Activated CD4-positive, alpha-beta T cell treated with anti-CD3 and anti-CD28 coated beads for 36 hours (primary cell): ENCODE measurements around the gene KCNH5. TPM values are rescaled to one million over a fixed set of nuclear protein-coding genes. Genes with fewer than 3 reads are reported as not detected.

Experiments used
- ATAC-seq: fragments of 200-7000 bp; cut with Tn5 transposase; one replicate; pipeline ENCODE4 v1.10.0; 2021; ENCODE audit warnings: mild to moderate bottlenecking, moderate library complexity
- CTCF ChIA-PET: fragments of 350-600 bp; sonication (Branson Sonifier 250); formaldehyde crosslinking; loops from one replicate; lab custom pipeline; 2021; ENCODE audit warnings: antibody characterized with exemption; lab: Charles Lee
- POLR2A ChIA-PET: fragments of 350-600 bp; sonication (Branson Sonifier 250); formaldehyde crosslinking; loops from one replicate; lab custom pipeline; 2021; ENCODE audit warnings: antibody characterized with exemption, inconsistent platforms; lab: Charles Lee
- DNase-seq: peaks from one replicate; pipeline ENCODE4 v3.0.0-alpha.2; 2020
- H3K27ac Mint-ChIP-seq: one replicate; pipeline ENCODE4 v1.8.0; 2021; ENCODE audit warnings: mixed read lengths
- H3K27me3 Mint-ChIP-seq: one replicate; pipeline ENCODE4 v1.8.0; 2021; ENCODE audit warnings: mixed read lengths
- H3K36me3 Mint-ChIP-seq: one replicate; pipeline ENCODE4 v1.8.0; 2021; ENCODE audit warnings: low read depth, mixed read lengths
- H3K4me1 Mint-ChIP-seq: one replicate; pipeline ENCODE4 v1.8.0; 2021; ENCODE audit warnings: mixed read lengths
- H3K4me3 Mint-ChIP-seq: one replicate; pipeline ENCODE4 v1.8.0; 2021; ENCODE audit warnings: mild to moderate bottlenecking, moderate library complexity, mixed read lengths
- H3K9me3 Mint-ChIP-seq: one replicate; pipeline ENCODE4 v1.8.0; 2021; ENCODE audit warnings: low read depth, mixed read lengths
- intact Hi-C, 2 experiments: fragments of 100-400 bp; cut with DNase I in 1 of 2; cut with micrococcal nuclease in 1 of 2; formaldehyde crosslinking; loops; one replicate each; pipeline versions ENCODE4 v1.14.2 to v1.15.1; 2022 to 2024; cut with DNase I, micrococcal nuclease
- total RNA-seq, 2 experiments: library from RNA; stranded (reverse); gene quantifications; one replicate each; pipeline ENCODE4 v1.2.3, GENCODE V29; 2021

The KCNH5 gene
- total RNA-seq, 2 experiments from 2014 or later, result not detected

DNA sequence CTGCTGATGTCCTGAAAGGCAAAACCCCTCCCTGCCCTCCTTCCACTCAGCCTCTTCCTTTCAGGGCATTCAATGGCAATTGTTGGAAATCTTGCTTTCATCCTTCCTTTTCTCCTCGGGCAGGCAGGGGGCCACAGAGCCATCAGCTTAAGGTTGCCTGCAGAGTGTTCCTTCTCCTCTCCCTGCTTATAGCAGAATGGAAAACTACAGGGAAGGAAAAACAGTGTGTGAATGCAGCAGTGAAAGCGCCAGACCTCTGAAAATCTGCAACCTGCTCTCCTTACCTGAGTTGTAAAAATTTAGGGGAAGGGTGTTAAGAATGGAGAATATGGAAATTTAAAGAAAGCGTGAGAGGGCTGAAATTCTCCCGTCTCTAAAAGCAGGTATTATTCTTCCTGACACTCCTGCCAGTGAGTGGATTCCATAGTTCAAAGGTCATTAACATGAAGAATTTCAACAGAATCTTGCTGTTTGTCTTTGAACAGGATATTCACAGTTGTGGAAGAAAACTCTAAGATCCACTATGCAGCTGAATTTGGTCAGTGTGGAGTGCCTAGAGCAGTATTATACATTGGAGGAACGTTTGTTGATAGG lies 348.8 kb downstream of the KCNH5 start:
- Mint-ChIP-seq H3K27ac (no peak overlapping the region), H3K4me1 (no peaks in the 10 kb centered on the region), H3K9me3 (peaks cover 2% of the 10 kb centered on the region), H3K36me3 (no peaks in the 10 kb centered on the region), H3K4me3 (no peak overlapping the region), H3K27me3 (no peaks in the 10 kb centered on the region)
- ChIA-PET CTCF (no interaction called here), POLR2A (no interaction called here)
- ATAC-seq, result no peak
- intact Hi-C loops, result no loop called here
- no peak for DNase-seq

DNA sequence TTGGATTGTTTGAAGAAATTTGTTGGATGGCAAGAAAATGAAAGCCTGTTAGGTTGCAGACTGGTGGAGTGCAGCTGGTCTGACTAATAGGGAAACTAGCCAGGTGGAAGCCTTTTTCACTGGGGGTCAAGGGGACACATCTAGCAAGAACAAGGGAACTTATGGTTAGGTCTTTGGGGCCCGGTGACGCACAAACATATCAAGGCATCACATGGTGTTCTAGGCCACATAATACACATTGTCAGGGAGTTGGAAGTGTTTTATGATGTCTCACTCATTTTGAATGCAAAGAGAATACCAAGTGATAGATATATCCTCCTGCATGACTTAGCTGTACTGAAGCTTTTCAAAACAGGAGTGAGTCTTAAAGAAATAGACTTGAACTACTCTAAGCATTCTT lies 351.2 kb downstream of the KCNH5 start:
- intact Hi-C loops, result no loop called here
- DNase-seq (no peak), ATAC-seq (no peak)
- no peaks in the 10 kb centered on the region for H3K9me3 Mint-ChIP-seq
- ChIA-PET CTCF (no interaction called here), POLR2A (no interaction called here)
- no peak overlapping the region for H3K27ac Mint-ChIP-seq
- no peak overlapping the region for H3K4me3 Mint-ChIP-seq
- no peaks in the 10 kb centered on the region for H3K27me3 Mint-ChIP-seq
- H3K4me1 Mint-ChIP-seq, result no peaks in the 10 kb centered on the region
- H3K36me3 Mint-ChIP-seq, result no peaks in the 10 kb centered on the region

DNA sequence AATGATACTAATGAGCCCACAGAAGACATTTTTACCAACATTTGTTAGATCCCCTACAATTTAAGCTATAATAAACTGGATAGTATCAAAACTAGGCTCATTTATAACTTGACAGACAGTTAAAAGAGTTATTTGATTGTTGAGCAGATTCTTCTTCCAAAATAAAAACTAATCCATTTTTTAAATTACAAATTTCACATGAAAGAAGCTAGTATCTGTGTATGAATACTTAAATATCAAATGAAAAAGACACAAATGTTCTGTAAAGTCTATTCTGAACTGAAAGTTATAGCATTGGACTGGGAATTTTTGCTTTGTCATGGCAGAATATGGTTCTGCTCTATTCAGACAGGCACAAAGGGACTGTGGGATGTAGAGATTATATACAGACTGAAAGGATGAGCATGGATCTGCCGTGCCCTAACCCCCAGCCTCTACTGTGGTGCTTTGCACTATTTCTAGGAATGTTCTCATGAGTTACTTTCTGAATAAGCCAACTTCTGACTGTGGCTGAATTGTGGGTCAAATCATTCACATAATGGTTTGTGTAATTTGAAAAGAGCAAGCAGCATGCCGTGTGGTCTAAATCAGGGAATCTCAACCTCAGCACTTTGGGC lies 352.7 kb downstream of the KCNH5 start:
- CTCF ChIA-PET, result interaction anchor here (0.6 kb wide), 1 partner anchor 818 kb away, joined by 3 read pairs; no protein-coding TSS in a partner anchor
- intact Hi-C loops, result no loop called here
- Mint-ChIP-seq H3K9me3 (no peaks in the 10 kb centered on the region), H3K27ac (no peak overlapping the region), H3K36me3 (no peaks in the 10 kb centered on the region), H3K27me3 (no peaks in the 10 kb centered on the region), H3K4me1 (no peaks in the 10 kb centered on the region), H3K4me3 (no peak overlapping the region)
- ATAC-seq (no peak), DNase-seq (no peak)
- POLR2A ChIA-PET, result no interaction called here

DNA sequence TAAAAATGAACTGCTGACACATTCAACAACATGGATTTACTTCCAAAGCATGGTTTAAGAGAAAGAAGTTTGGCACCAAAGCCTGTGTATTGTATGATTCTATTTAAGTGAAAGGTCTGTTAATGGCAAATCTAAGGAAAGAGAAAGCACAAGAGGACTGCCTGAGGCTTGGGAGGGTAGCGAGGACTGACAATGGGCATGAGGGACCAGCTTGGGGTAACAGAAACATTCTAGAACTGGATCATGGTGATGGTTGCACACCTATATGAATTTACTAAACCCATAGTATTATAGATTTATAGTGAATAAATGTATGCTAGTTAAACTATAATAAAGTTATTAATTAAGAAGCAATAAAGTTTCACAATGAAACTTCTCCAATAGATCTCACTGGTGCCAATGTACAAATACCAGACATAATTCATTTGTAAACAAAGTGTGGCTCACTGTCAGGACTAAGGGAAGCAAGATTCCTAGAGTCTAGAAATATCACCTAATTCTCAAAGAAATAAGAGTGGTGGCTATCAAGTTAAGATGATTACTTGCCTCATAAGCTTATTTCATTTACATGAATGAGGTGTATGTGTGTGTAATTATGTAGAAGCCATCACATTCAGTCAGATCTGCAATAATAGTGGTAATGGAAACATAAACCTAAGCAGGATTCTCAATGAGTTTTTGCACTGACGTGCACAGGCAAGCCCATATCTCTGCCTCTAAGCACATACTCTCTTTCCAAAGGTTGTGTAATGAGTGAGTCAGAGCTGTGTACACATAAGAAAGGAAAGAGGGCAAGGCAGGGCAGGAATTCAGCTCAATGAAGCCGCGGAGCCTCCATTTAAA lies 353.4 kb downstream of the KCNH5 start:
- DNase-seq (no peak), ATAC-seq (no peak)
- H3K27ac Mint-ChIP-seq, result no peak overlapping the region
- H3K36me3 Mint-ChIP-seq, result no peaks in the 10 kb centered on the region
- H3K4me1 Mint-ChIP-seq, result no peaks in the 10 kb centered on the region
- H3K4me3 Mint-ChIP-seq, result no peak overlapping the region
- ChIA-PET CTCF (interaction anchor here (0.6 kb wide), 1 partner anchor 819 kb away, joined by 3 read pairs; no protein-coding TSS in a partner anchor), POLR2A (no interaction called here)
- H3K27me3 Mint-ChIP-seq, result no peaks in the 10 kb centered on the region
- intact Hi-C loops, result no loop called here
- H3K9me3 Mint-ChIP-seq, result peaks cover 2% of the 10 kb centered on the region

DNA sequence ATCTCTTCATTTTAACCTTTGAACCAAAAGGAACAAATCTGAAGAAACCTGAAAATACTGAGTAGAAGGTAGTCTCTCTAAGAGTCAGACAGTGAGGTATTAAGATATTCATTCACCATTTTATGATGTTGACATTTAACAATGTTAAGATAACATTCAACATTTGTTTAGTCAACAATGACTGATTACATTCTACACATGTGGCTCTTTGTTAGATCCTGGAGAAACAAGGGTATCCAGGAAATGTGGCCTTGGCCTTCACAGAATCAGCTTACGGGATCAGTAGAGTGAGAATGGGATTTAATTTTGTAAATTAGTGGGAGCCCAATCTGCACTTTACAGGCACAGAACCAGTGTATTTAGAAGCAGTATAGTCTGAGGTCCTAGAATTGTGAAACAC lies 355.5 kb downstream of the KCNH5 start:
- no peaks in the 10 kb centered on the region for H3K36me3 Mint-ChIP-seq
- H3K27me3 Mint-ChIP-seq, result no peaks in the 10 kb centered on the region
- no peak for ATAC-seq
- no peak overlapping the region for H3K4me3 Mint-ChIP-seq
- POLR2A ChIA-PET, result no interaction called here
- intact Hi-C loops, result no loop called here
- no peaks in the 10 kb centered on the region for H3K4me1 Mint-ChIP-seq
- no peak overlapping the region for H3K27ac Mint-ChIP-seq
- H3K9me3 Mint-ChIP-seq, result peaks cover 6% of the 10 kb centered on the region
- no peak for DNase-seq
- CTCF ChIA-PET, result no interaction called here

DNA sequence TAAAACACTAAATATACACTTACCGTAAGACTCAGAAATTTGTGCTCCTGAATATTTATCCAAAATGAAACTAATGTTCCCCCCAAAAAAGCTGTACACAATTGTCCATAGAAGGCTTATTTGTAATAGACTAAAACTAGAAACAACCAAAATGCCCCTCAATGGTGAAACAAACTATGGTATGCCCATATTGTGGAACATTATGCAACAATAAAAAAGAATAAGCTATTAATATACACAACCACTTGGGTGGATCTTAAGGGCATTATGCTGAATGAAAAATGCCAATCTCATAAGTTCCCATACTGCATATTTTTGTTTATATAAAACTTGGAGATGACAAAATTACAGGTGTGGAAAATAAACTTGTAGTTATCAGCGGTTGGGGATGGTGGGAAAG lies 357.4 kb downstream of the KCNH5 start:
- DNase-seq (no peak), ATAC-seq (no peak)
- ChIA-PET CTCF (no interaction called here), POLR2A (no interaction called here)
- no peaks in the 10 kb centered on the region for H3K36me3 Mint-ChIP-seq
- no peaks in the 10 kb centered on the region for H3K27me3 Mint-ChIP-seq
- no peaks in the 10 kb centered on the region for H3K4me1 Mint-ChIP-seq
- H3K27ac Mint-ChIP-seq, result no peak overlapping the region
- H3K4me3 Mint-ChIP-seq, result no peak overlapping the region
- H3K9me3 Mint-ChIP-seq, result peaks cover 6% of the 10 kb centered on the region
- intact Hi-C loops, result no loop called here

DNA sequence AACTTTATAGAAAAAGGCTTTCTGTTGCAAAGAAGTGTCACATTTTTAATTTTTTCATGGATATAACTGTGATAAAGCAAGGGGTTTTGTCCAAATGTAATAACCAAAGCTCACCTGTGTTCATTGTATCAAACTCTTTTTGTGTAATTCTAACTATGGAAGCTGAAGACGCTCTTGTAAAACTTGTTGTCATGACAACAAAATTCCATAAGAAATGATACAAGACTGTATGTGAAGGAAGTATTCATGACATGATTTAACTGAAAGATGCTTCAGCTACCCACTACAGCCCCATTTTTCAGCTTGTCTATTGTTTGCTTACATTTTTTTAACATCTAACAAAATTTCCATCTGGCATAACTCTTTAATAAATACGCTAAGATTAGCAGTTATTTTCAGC lies 360.9 kb downstream of the KCNH5 start:
- Mint-ChIP-seq H3K27ac (no peak overlapping the region), H3K27me3 (no peaks in the 10 kb centered on the region), H3K9me3 (peaks cover 6% of the 10 kb centered on the region), H3K4me1 (no peaks in the 10 kb centered on the region), H3K36me3 (no peaks in the 10 kb centered on the region), H3K4me3 (no peak overlapping the region)
- intact Hi-C loops, result no loop called here
- ATAC-seq (no peak), DNase-seq (no peak)
- ChIA-PET CTCF (interaction anchor here (1.4 kb wide), 1 partner anchor 9 kb away, joined by 4 read pairs; no protein-coding TSS in a partner anchor), POLR2A (no interaction called here)

DNA sequence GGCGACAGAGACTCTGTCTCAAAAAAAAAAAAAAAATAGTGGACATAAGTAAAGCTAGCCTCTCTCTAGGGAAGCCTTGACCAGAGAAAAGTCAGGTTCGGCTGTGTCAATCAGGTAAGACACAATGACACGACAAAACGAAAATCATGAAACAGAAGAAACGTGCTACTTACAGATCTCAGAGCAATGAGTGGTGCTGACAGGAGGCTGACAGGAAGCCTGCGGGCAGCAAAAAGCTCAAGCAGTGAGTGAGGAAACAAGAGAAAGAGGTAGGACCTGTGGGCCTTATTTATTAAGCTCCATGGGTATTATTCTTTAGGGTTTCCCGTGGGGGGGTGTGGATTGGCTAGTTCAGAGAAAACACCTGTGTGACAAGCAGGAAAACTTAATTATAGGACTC lies 363.1 kb downstream of the KCNH5 start:
- POLR2A ChIA-PET, result no interaction called here
- no peak overlapping the region for H3K4me3 Mint-ChIP-seq
- DNase-seq (no peak), ATAC-seq (no peak)
- no peaks in the 10 kb centered on the region for H3K36me3 Mint-ChIP-seq
- H3K27ac Mint-ChIP-seq, result no peak overlapping the region
- H3K27me3 Mint-ChIP-seq, result no peaks in the 10 kb centered on the region
- H3K9me3 Mint-ChIP-seq, result peaks cover 6% of the 10 kb centered on the region
- intact Hi-C loops, result no loop called here
- CTCF ChIA-PET, result no interaction called here
- H3K4me1 Mint-ChIP-seq, result no peaks in the 10 kb centered on the region

DNA sequence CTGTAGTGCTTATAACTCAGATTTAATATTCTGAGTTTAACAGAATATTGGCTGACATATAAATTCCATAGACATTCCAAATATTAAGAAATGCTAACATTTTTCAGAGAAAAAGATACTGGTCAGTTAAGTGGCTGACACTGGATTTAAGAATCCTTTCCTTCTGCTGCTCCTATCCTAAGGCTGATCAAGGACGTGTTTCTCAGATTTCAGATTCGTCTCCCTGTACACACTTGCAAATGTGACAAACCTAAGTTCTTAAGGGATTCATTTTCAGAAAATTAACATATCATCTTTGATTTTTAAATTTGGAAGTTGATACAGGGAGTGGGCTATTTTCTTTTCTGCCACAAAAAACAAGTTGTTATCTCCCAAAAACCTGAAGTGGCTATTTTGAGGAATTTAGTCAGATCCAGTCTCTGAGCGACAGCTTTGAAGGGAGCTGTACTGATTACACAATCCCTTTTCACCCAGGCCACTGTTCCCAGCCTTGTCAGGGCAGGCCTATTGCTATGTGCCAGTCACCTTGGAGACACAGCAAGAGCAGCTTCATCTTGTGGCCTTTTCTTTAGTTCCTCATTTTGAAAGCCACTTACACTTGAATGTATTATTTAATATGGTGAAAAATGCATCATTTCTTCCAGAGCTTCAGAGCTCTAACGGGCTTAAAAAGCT lies 370.6 kb downstream of the KCNH5 start:
- H3K27me3 Mint-ChIP-seq, result no peaks in the 10 kb centered on the region
- no peak overlapping the region for H3K4me3 Mint-ChIP-seq
- H3K9me3 Mint-ChIP-seq, result no peaks in the 10 kb centered on the region
- DNase-seq (no peak), ATAC-seq (no peak)
- ChIA-PET CTCF (interaction anchor here (1.4 kb wide), 1 partner anchor 9 kb away, joined by 4 read pairs; no protein-coding TSS in a partner anchor), POLR2A (no interaction called here)
- H3K27ac Mint-ChIP-seq, result no peak overlapping the region
- no peaks in the 10 kb centered on the region for H3K4me1 Mint-ChIP-seq
- intact Hi-C loops, result no loop called here
- no peaks in the 10 kb centered on the region for H3K36me3 Mint-ChIP-seq

DNA sequence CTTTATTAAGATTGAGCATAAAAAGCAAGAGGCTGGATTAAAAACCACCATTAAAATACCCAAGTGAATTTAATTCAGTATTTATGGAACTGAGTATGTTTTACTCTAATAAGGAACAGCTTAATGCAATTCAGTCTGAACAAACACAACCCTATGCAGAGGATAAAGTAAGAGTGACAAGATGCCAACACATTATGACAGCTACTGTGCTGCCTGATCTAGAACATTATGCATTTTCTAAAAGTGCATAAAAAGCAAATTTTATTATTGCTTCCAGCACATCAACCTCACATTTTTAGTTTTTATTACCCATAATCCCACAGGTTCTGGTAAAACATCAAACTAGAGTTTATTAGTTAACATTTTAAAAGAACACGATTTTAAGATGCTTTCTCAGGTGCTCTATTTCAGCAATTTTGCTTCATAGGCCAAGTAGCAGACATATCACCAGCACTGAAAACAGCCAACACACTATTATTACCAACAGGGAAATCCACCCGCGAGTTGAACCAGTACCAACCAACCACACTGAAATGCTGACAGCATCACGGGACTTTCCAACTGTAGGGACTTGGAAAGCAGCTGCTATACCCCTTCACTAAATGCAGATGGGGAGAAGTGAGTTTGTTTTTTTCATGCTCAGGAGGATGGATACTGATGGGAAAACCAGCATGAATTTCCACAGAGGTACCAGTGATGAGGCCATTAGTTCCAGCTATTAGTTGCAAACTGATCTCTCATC lies 372.1 kb downstream of the KCNH5 start:
- ATAC-seq, result no peak
- Mint-ChIP-seq H3K4me1 (no peaks in the 10 kb centered on the region), H3K36me3 (no peaks in the 10 kb centered on the region), H3K27me3 (no peaks in the 10 kb centered on the region), H3K9me3 (no peaks in the 10 kb centered on the region), H3K4me3 (no peak overlapping the region), H3K27ac (no peak overlapping the region)
- ChIA-PET CTCF (no interaction called here), POLR2A (no interaction called here)
- intact Hi-C loops, result no loop called here
- DNase-seq, result no peak

DNA sequence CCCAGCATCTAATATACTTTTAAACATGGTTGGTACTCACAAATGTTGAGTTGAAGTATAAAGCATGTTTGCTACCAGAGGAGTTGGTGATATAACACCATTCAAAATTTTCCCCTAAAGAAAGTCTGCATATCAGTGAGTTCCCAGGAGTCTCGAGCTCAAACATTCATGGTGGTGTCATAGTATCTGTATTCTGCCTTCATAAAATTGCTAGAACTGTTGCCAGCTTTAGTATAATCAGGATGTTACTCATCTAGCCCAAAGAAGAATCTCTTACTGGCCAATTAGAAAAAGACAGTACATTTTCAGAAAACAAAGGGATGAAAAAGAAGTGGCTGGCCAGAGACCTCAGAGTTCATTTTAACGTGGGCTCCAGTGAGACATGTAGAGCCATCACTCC lies 374.7 kb downstream of the KCNH5 start:
- DNase-seq, result no peak
- no peak overlapping the region for H3K4me3 Mint-ChIP-seq
- H3K9me3 Mint-ChIP-seq, result peaks cover 2% of the 10 kb centered on the region
- no peak overlapping the region for H3K27ac Mint-ChIP-seq
- no peaks in the 10 kb centered on the region for H3K27me3 Mint-ChIP-seq
- no peaks in the 10 kb centered on the region for H3K36me3 Mint-ChIP-seq
- POLR2A ChIA-PET, result no interaction called here
- H3K4me1 Mint-ChIP-seq, result no peaks in the 10 kb centered on the region
- no peak for ATAC-seq
- CTCF ChIA-PET, result no interaction called here
- intact Hi-C loops, result no loop called here
